Thoracic aorta (tissue), 2 donors: ENCODE data around the gene N4BP2. TPM values are rescaled to one million over a fixed set of nuclear protein-coding genes. Genes with fewer than 3 reads are reported as not detected.

Source experiments
- ATAC-seq: fragments of 150-250 bp; one replicate; pipeline ENCODE4 v1.8.0; 2017; ENCODE audit warnings: low read depth; ENCODE audit not compliant: insufficient number of reproducible peaks, low FRiP score
- DNase-seq: peaks from one replicate; pipeline ENCODE4 v3.0.0-alpha.2; 2020; ENCODE audit warnings: low spot score
- H3K27ac ChIP-seq, 2 donors: fragments of 200-600 bp; sonication (generic); 1 replicate in 1 of 2; 2 replicates in 1 of 2; pipeline ENCODE4 v1.5.1; 2016; ENCODE audit warnings: mild to moderate bottlenecking in 2 of 2, moderate library complexity in 2 of 2
- H3K27me3 ChIP-seq: fragments of 200-600 bp; sonication (generic); replicated peaks from 2 replicates; pipeline ENCODE4 v1.6.0; 2016; ENCODE audit warnings: mild to moderate bottlenecking; ENCODE audit not compliant: insufficient read depth
- H3K36me3 ChIP-seq: fragments of 200-600 bp; sonication (generic); one replicate; pipeline ENCODE4 v1.5.1; 2016
- H3K4me1 ChIP-seq, 2 donors: fragments of 200-600 bp; sonication (generic); 1 replicate in 1 of 2; 2 replicates in 1 of 2; pipeline versions ENCODE4 v1.5.1 to v1.6.0; 2016; ENCODE audit warnings: low read depth in 2 of 2, mild to moderate bottlenecking in 1 of 2; ENCODE audit not compliant: control insufficient read depth in 1 of 2
- H3K4me3 ChIP-seq: fragments of 200-600 bp; sonication (generic); 2 replicates; pipeline ENCODE4 v1.5.1; 2016; ENCODE audit warnings: mild to moderate bottlenecking
- H3K9me3 ChIP-seq: fragments of 200-600 bp; sonication (generic); 2 replicates; pipeline ENCODE4 v1.5.1; 2016
- total RNA-seq, 2 donors: library from RNA; depleted of rRNA; stranded (reverse); fragments of >200 nt; gene quantifications; one replicate each; pipeline versions ENCODE4 v1.1.0 to v1.2.3, GENCODE V29; 2016
- TF ChIP-seq, protein P1 (sequence below): fragments of 200-600 bp; sonication (generic); IDR thresholded peaks from one replicate; pipeline ENCODE4 v1.5.1; 2019; ENCODE audit warnings: antibody characterized with exemption

N4BP2 gene
- total RNA-seq, 2 donors from 2014 or later, result 5.4 to 10.9 TPM

DNA sequence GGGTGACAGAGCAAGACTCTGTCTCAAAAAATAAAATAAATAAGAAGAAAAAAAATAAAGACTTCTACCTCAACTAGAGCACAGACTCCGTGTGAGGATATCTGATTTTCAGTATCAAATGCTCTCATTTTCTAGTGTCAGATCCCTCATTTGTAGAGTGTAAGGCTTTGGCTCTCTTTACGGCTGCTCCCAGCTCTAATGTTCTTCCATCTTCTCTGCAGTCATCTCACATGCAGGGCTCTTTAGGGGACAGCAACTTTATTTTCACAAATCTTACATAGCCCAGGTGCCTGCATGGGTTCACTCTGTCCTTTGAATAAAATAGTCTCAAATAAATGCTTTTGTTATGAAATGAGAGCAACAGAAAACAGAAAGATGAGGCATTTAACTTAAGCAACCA is 120.9 kb downstream of the N4BP2 start:
- DNase-seq, result no peak
- no peaks in the 10 kb centered on the region for H3K4me1 ChIP-seq
- no peak for ATAC-seq
- H3K36me3 ChIP-seq, result no peaks in the 10 kb centered on the region
- no peak overlapping the region for H3K4me3 ChIP-seq
- H3K27me3 ChIP-seq, result no peaks in the 10 kb centered on the region
- TF ChIP-seq, protein P1, sequence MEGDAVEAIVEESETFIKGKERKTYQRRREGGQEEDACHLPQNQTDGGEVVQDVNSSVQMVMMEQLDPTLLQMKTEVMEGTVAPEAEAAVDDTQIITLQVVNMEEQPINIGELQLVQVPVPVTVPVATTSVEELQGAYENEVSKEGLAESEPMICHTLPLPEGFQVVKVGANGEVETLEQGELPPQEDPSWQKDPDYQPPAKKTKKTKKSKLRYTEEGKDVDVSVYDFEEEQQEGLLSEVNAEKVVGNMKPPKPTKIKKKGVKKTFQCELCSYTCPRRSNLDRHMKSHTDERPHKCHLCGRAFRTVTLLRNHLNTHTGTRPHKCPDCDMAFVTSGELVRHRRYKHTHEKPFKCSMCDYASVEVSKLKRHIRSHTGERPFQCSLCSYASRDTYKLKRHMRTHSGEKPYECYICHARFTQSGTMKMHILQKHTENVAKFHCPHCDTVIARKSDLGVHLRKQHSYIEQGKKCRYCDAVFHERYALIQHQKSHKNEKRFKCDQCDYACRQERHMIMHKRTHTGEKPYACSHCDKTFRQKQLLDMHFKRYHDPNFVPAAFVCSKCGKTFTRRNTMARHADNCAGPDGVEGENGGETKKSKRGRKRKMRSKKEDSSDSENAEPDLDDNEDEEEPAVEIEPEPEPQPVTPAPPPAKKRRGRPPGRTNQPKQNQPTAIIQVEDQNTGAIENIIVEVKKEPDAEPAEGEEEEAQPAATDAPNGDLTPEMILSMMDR, result no peak
- no peaks in the 10 kb centered on the region for H3K9me3 ChIP-seq
- no peak overlapping the region for H3K27ac ChIP-seq

- Histone ChIP-seq H3K27me3 (no peaks in the 10 kb centered on the region), H3K9me3 (no peaks in the 10 kb centered on the region), H3K36me3 (no peaks in the 10 kb centered on the region), H3K27ac (no peak overlapping the region), H3K4me1 (no peaks in the 10 kb centered on the region), H3K4me3 (no peak overlapping the region)
- TF ChIP-seq, protein P1, result no peak
- DNase-seq (no peak), ATAC-seq (no peak)
These were observed 122.0 kb downstream of the N4BP2 start for GRCh38 chr4:40178672-40179071.

- no peaks in the 10 kb centered on the region for H3K4me1 ChIP-seq
- DNase-seq (no peak), ATAC-seq (no peak)
- TF ChIP-seq, protein P1, result no peak
- H3K27ac ChIP-seq, result no peak overlapping the region
- no peaks in the 10 kb centered on the region for H3K27me3 ChIP-seq
- no peak overlapping the region for H3K4me3 ChIP-seq
- no peaks in the 10 kb centered on the region for H3K9me3 ChIP-seq
- no peaks in the 10 kb centered on the region for H3K36me3 ChIP-seq
These were observed 122.7 kb downstream of the N4BP2 start for GRCh38 chr4:40179360-40179759.

DNA sequence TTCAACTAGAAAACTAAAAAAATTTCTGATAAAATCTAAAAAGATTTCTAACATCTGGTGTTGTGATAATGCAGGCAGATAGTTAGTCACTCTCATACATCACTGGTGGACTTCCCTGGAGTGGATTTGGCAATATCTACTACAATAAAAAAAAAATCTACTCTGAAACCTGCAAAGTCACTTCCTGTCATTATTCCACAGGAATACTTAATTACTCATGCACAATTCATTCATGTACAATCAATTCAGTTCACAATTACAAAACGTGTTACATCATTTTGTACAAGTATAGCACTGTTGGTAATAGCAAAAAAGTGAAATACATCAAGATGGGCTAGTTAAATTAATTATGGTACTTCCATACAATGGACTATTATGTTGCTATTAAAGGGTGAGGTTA is 123.7 kb downstream of the N4BP2 start:
- DNase-seq (no peak), ATAC-seq (no peak)
- Histone ChIP-seq H3K36me3 (no peaks in the 10 kb centered on the region), H3K4me1 (no peaks in the 10 kb centered on the region), H3K9me3 (no peaks in the 10 kb centered on the region), H3K27me3 (no peaks in the 10 kb centered on the region), H3K27ac (no peak overlapping the region), H3K4me3 (no peak overlapping the region)
- TF ChIP-seq, protein P1, result no peak

- H3K27ac ChIP-seq, result no peak overlapping the region
- DNase-seq, result no peak
- H3K4me3 ChIP-seq, result no peak overlapping the region
- no peaks in the 10 kb centered on the region for H3K36me3 ChIP-seq
- TF ChIP-seq, protein P1, result no peak
- no peaks in the 10 kb centered on the region for H3K4me1 ChIP-seq
- no peaks in the 10 kb centered on the region for H3K27me3 ChIP-seq
- no peak for ATAC-seq
- H3K9me3 ChIP-seq, result no peaks in the 10 kb centered on the region
These were observed 125.4 kb downstream of the N4BP2 start for GRCh38 chr4:40182001-40182400.
